ENCODE measurements around the gene STRC.
A peak's percentile ranks its signal among the peaks of the same experiment; 100 is the strongest.
"Not testable (repeated sequence)": the region's sequence is repeated elsewhere in the genome, so short reads cannot be mapped to it uniquely, and the experiment has no call there.

The STRC gene

DNA sequence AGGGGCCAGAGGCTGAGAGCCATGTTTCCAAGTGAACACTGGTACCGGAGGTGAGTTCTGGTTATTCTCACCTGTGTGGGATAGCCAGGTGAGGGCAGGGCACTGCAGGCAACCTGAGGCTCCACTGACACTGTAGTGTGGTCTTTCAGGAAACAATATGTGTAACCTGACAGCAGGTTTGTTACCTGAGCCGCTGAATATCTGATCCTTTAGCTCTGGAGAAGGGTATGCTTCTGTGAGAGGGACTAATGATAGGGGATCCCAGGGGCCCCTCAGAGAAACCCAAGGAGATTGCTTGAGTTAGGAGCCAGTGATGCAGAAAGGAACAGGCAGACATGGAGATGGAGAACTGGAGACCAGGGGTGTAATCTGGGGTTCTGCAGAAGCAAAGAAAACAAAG is at the start of gene STRC:
STRC (minus strand) TSS at position 101 of the 400 bp plus-strand sequence; CDS start at position 23, 78 bp downstream.
- DNase-seq (ENCODE audit: low read depth in 2 of 2), result not testable (repeated sequence)

DNA sequence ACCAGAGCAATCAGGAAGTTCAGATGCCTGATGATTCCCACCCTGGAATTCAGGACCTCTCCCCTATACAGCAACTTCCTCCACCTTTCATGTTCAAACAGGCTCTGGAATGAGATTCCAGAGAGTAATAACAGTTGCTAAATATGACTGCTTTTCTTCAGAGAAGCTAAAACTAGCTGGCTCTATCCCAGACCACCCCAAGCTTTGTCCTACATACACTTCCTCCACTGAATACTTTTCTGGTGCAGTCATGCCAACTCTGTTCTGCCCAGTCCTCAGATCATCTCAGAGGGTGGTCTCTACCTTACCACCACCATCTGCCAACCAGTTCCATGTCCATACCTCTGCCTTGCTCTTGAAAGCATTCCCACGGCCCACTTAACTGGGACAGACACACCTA is 47.6 kb upstream of the STRC start:
- DNase-seq (ENCODE audit: low read depth in 2 of 2), result not testable (repeated sequence)

DNA sequence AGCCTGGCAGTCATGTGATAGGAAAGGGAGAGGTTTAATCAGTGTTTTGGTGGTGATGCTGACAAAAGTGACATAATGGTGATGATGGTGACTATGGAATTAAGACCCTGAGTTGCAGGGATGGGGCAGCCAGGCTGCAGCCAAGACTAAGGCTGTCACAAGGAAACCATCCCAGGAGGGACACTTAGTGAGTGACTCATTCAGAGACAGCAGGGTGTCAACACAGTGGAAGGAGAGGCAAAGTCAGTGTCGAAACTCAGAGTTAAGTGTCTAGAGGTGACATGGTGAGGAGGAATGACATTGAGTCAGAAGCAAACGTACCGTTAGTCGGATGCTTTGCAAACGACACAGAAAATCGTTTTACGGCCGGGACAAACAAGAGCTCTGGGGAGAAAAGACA is 44.7 kb upstream of the STRC start:
- DNase-seq (ENCODE audit: low read depth in 2 of 2), result not testable (repeated sequence)

DNA sequence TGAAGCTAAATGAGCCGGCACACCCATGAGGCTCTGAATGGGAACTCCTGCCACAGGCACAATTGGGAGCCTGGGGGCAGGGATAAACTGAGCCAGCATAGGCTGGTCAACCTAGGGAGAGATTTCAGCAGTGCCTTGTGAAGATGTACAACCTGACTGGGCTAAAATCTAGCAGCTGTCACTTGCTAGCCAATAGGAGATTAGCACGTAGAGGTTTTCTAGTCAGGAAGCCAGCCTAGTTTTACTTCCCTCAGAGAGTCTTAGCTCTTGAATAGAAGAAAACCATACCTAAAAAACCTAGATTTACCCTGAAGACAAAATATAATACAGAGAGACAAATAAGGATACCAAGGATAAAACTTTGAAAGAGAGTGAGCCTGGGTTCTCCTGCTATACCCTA is 43.7 kb upstream of the STRC start:
- DNase-seq (ENCODE audit: low read depth in 2 of 2), result not testable (repeated sequence)

DNA sequence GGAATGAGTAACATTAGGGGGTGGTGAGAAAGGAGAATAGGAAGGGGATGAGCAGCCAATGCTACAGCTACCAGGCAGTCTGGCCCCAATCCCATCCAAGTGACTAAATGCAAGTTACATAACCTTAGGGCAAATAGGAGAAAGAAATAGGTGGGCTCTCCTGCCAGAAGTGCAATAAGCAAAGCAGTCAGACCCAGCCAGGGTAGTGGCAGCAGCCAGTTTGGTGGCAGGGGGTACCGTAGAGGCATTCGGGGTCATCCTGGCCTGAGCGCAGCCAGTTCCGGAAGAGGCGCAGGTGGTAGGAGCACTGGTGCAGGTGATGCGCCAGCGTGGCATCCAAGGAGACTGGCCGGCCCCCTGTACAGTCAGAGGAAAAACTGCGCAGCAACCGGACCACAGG is 41.1 kb upstream of the STRC start:
- DNase-seq (ENCODE audit: low read depth in 2 of 2), result not testable (repeated sequence)

DNA sequence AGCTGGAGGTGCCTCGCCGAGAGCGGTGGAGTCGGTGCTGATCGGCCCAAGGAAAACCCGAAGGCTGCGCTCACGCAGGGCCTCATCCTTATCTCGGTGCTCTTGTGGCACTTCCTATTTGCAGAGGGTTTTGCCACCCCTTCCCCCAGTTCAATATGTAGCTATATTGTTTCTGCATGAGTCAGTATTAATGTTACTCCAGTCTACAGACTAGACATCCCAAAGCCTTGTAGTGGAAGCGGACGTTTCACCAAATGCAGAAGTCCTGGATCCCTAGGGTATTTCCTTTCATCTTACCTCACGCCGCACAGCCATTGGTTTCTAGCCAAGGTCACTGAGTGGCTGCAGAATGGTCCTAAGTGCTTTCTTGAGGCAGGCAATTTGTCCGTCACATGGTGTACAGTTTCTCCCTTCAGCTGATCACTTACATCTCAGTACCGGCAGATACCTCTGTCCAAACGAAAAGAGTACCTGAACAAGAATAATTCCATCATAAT is 30.9 kb upstream of the STRC start:
- DNase-seq (ENCODE audit: low read depth in 2 of 2), result not testable (repeated sequence)

DNA sequence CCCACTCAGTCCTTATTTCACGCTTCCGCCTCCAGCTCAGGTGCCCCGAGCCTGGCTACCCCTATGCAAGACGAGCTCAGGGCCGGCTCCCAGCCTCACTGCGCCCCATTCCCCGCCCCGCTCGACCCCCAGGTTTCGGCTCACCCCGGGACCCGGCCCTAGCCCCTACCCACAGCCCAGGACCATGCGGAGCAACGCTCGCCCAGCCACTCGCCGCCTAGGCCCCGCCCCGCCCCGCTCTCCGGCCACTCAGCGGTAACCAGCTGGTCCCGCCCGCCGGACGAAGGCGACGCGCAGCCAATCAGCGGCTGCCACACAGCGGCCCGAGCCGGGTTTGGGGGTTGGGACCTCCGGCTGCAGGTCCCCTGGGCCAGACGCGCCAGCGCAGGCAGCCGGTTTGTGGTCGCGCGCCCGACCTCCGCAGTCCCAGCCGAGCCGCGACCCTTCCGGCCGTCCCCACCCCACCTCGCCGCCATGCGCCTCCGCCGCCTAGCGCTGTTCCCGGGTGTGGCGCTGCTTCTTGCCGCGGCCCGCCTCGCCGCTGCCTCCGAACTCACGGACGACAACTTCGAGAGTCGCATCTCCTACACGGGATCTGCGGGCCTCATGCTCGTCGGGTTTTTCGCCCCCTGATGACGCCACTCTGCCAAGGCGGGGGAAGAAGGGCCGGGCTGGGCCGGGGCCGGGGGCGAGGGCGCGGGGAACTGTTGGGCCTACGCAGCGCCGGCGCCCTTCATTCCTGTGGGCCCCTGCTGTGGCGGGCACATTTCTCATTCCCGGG is 30.2 kb upstream of the STRC start, which contains the start of gene CATSPER2:
CATSPER2 (minus strand) TSS at position 196 of the 781 bp plus-strand sequence. CDS start 783 bp downstream, outside the sequence.
- DNase-seq (ENCODE audit: low read depth in 2 of 2), result no peak

DNA sequence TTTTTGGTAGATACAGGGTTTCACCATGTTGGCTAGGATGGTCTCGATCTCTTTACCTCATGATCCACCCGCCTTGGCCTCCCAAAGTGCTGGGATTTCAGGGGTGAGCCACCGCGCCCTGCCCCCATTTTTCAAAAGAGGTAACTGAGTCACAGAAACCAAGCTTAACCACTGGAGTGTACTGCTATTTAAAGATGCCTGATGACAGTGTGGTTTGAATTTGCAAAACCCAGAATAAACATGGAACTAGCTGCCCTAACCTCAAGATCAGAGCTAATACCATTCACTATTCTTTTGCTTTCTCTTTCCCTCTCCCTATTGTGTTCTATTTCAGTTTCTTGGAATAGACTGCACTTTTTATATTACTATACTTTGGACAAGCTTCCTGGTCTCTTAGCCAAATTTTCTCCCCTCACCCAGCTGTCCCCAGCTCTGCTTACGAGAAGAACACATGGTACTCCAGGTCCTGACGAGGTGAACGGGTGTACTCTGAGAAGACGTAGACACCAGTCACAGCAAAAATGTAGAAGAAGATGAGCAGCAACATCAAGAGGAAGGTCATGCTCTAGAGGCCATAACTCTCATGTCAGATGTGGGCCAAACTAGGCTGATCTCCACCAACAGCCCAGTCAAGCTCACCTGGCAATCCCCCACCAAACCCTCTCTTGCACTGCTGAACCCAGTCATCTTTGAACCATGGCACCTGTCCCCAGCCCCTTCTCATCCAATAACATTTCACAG is 20.0 kb upstream of the STRC start:
- not testable (repeated sequence) for DNase-seq (ENCODE audit: low read depth in 2 of 2)

DNA sequence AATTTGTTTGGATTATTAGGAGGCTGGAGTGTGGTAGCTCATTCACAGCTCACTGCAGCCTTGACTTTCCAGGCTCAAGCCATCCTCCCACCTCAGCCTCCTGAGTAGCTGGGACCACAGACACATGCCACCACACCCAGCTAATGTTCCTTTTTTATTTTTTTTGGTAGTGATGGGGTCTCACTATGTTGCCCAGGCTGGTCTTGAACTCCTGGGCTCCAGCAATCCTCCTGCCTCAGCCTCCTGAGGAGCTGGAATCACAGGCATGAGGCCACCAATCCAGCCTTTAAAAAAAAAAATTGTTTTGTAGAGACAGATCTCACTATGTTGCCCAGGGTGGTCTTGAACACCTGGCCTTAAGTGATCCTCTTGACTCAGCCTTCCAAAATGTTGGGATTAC is 8.3 kb upstream of the STRC start:
- DNase-seq (ENCODE audit: low read depth in 2 of 2), result not testable (repeated sequence)

DNA sequence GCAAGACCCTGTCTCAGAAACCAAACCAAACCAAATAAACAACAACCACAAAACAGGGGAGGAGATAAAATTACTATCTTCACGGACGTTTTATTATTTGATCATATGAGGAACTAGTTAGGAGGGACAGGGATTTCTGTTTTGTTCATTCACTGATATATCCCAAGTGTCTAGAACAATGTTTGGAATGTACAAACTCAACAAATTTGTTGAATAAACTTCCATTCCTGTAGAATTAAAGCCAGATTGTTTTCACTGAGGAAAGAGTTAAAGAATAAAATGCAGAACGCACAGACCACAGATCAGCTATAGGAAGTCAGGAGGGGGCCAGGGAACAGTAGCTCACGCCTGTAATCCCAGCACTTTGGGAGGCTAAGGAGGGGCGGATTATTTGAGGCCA is 6.5 kb upstream of the STRC start:
- DNase-seq (ENCODE audit: low read depth in 2 of 2), result peak; percentile 26 to 31

DNA sequence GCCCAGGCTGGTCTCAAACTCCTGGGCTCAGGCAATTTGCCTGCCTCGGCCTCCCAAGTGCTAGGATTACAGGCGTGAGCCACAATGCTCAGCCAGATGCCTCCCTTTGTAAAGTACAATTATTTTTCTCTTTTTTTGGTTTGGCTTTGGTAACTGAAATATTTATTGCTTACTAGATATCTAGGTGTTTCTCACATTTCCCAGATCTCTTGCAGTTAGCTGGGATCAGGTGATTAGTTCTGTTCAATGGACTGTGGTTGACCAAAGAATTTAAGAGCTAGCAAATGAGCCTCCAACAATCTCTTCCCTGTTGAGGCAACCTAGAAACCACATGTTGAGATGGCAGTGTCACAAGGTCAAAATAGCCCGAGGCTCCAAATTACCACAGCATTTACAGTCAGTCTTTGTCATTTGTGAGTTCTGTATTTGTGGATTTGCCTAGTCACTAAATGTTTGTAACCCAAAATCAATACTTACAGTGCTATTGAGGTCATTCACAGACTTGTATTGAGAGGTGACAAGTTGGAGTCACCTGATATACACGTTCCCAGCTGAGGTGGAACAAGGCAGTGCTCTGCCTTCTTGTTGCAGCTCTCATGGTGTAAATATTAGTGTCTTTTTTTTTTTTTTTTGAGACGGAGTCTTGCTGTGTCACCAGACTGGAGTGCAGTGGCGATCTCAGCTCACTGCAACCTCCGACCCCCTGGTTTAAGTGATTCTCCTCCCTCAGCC is 3.6 kb upstream of the STRC start:
- not testable (repeated sequence) for DNase-seq (ENCODE audit: low read depth in 2 of 2)

DNA sequence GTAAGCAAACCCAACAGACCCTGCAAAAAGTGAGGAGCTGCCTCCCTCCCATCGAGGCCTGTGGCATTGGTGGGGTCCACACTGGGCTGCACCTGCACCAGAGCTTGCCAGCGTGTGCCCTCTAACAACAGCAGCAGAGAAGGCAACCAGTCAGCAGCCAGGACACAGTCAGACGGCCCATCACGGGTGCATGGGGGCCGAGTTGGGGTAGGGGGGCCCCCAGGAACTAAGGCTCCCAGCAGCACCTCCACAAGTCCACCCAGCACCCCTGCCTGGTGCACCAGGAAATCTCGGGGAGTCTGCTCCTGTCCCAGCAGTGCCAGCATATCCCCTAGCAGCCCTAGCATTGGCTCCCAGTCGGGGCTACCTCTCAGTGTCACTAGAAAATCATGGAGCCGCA is 850 bp downstream of the STRC start:
- DNase-seq (ENCODE audit: low read depth in 2 of 2), result not testable (repeated sequence)

DNA sequence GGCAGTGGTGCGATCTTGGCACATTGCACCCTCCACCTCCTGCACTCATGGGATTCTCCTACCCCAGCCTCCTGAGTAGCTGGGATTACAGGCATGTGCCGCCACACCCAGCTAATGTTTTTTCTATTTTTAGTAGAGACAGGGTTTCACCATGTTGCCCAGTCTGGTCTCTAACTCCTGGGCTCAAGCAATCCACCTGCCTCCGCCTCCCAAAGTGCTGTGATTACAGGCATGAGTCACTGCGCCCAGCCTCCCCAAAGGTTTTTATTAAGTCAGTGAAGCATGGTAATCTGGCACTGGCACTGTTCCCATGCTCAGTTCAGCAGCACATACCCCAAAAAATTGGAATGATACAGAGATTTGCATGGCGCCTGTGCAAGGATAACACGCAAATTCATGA is 16.4 kb downstream of the STRC start:
- DNase-seq (ENCODE audit: low read depth in 2 of 2), result not testable (repeated sequence)

DNA sequence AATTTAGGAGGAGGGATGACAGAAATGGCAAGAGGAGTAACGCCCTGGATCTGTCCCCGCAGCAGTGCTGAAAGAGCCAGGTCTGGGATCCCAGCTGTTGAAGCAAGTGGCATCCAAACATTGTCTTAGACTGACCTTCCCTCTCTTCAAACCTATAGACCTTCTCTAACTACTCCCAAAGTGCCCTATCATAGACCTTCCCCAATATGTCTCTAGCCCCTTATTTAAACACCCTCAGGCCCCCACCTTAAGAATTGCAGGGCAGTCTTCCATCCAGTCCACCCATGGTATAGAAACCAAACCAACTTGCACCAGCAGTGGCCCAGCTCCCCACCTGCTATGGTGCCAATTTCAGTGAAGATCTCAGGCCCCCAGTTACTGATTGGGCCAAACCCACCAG is 18.4 kb downstream of the STRC start:
- DNase-seq (ENCODE audit: low read depth in 2 of 2), result not testable (repeated sequence)

DNA sequence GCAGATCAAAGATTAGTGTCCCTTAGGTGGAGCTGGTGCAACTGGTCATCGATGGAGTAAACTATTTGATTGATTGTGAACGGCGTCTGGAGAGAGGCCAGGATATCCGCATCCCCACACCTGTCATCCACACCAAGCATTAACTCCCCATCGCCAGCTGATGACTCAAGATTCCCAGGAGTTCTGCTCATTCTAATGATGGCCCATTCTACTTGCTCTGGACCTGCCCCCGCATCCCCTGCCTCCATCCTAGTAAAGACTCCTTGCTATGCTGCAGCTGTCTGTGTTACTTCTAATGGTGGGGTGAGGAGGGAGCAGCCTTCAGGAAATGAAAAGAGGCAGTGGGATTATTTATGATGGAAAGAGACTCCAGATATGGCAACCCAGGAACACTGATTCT is 19.5 kb downstream of the STRC start:
- not testable (repeated sequence) for DNase-seq (ENCODE audit: low read depth in 2 of 2)

DNA sequence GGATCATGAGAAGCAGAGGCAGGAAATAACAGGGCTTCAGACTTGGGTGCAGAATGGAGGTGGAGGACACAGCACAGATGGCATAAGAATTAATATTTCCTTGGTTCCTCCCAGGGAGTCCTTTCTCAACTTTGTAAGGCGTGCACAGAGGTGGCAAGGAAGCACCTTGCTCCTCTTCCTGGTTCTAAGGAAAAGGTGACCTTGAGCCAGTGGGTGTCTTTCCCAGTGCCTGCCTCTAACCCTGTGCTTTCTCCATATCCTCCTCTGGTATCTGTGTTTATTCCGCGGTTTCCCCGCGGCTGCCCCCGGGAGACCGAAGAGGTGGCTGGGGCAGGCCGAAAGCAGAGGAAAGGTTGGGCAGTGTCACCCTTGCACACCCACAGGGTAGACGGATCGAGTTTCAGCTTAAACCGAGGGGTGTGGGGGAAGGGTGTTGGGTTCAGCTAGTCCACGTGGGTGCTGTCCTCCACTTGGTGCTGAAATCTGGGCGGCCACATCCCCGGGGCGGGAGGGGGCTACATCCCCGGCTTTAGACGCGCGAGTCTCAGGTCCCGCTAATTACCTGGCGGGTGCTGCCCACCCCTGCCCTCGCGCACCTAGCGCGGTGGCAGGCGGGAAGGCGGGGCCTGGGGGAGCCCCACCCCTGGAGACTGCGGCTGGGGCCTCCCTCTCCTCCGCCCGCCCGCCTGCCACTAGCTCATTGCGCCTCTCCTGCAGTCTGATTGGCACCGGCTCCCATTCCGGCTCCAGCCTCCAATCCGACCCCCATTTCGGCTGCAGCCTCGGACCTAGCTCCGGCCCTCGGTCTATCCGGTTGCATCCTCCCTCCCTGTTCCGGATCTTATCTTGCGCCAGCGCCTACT is 25.0 kb downstream of the STRC start, which contains the start of gene CKMT1B:
CKMT1B (plus strand) TSS at position 700 of the 863 bp plus-strand sequence. CDS start 192 bp downstream, outside the sequence.
- DNase-seq (ENCODE audit: low read depth in 2 of 2), result not testable (repeated sequence)

DNA sequence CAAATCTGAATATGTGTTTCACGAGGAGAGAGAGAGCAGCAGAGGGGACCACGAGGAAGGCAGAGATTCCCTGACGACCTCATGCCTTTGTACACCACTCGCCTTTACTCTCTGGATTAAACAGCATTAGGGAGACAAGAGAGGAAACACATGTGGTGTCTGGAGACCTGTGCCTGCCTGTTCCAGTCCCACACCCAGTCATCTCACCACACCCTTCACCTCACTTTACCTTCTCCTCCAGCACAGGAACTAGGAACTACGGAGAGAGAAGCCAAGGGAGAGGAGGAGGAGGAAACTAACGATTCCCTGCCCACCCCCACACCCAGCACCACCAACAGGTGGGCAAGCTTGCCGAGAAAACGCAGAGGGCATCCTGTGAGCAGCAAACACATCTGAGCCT is 25.8 kb downstream of the STRC start:
- not testable (repeated sequence) for DNase-seq (ENCODE audit: low read depth in 2 of 2)

DNA sequence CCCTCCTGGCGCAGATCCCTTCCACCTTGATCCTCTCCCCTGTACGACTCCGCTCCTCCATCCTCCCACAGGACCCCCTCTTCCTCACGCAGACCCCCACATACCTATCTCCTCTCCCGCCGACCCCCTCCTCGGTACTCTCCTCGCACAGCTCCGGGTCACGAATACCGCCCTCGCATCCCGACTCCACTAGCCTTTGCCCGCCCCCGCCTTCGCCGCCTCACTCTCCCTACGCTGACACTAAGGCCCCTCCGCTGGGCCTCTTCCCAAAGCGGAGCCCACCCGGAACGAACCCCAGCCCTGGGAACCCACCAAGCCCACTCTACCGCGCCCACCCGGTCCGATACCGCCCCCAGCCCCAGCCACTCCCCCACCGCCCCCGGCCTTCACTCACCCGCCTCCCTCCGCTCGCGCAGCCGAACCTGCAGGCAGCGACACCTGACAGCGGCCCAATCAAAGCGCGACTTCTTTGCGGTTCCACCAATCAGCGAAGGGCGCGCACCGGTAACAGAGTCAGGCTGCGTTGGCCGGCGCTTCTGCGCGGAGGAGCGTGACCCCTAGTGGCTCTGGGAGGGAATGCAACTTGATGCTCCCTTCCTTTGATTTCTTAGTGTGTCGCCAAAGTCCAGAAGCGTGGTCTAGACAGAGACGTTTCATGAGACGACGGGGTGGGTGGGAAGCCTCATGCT is 28.7 kb downstream of the STRC start, which contains the start of gene PPIP5K1:
PPIP5K1 (minus strand) TSS at position 431 of the 689 bp plus-strand sequence. CDS start 5,704 bp downstream, outside the sequence.
- not testable (repeated sequence) for DNase-seq (ENCODE audit: low read depth in 2 of 2)

DNA sequence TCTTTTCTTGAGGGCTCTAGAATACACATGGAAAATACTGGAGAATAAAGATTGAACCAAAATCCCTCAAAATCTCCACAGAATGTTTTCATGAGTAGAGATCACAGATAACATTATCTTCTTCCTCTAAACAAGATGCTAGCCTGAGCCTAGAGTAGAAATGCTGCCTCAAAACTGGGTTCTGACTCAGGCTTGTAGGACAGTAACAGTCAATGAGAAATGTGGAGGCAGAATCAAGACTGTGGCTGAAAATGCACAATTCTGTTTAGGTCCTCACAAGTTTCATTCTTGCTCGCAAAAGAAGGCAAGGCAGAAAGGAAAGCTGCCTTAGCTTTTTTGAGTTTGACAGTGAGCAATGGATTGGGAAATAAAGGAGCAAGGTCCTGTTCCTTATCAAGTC is 44.0 kb downstream of the STRC start:
- DNase-seq (ENCODE audit: low read depth in 2 of 2), result not testable (repeated sequence)

DNA sequence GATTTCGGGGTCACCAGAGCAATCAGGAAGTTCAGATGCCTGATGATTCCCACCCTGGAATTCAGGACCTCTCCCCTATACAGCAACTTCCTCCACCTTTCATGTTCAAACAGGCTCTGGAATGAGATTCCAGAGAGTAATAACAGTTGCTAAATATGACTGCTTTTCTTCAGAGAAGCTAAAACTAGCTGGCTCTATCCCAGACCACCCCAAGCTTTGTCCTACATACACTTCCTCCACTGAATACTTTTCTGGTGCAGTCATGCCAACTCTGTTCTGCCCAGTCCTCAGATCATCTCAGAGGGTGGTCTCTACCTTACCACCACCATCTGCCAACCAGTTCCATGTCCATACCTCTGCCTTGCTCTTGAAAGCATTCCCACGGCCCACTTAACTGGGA is 52.0 kb downstream of the STRC start:
- not testable (repeated sequence) for DNase-seq (ENCODE audit: low read depth in 2 of 2)
